Activated CD8-positive, alpha-beta memory T cell treated with anti-CD3 and anti-CD28 coated beads, Interleukin-2, amount 10 ng/mL, durations not matched to agents 7 days and 5 days (primary cell): Measurements from ENCODE around the gene TERT. TPM values are rescaled to one million over a fixed set of nuclear protein-coding genes. Genes with fewer than 3 reads are reported as not detected.

ENCODE experiments used
- ATAC-seq: fragments of 150-1000 bp; cut with Tn5 transposase; one replicate; pipeline ENCODE4 v1.10.0; 2021; ENCODE audit warnings: moderate library complexity
- CTCF ChIA-PET: fragments of 350-600 bp; sonication (Branson Sonifier 250); formaldehyde crosslinking; loops from one replicate; lab custom pipeline; 2021; ENCODE audit warnings: antibody characterized with exemption; lab: Charles Lee
- DNase-seq: peaks from one replicate; pipeline ENCODE4 v3.0.0-alpha.2; 2020
- H3K27ac Mint-ChIP-seq: one replicate; pipeline ENCODE4 v1.8.0; 2021; ENCODE audit warnings: mild to moderate bottlenecking, mixed read lengths
- H3K27me3 Mint-ChIP-seq: one replicate; pipeline ENCODE4 v1.8.0; 2021; ENCODE audit warnings: mixed read lengths
- H3K36me3 Mint-ChIP-seq: one replicate; pipeline ENCODE4 v1.8.0; 2021; ENCODE audit warnings: mild to moderate bottlenecking, mixed read lengths
- H3K4me1 Mint-ChIP-seq: one replicate; pipeline ENCODE4 v1.8.0; 2021; ENCODE audit warnings: mixed read lengths
- H3K4me3 Mint-ChIP-seq: one replicate; pipeline ENCODE4 v1.8.0; 2021; ENCODE audit warnings: mild to moderate bottlenecking, moderate library complexity, mixed read lengths
- H3K9me3 Mint-ChIP-seq: one replicate; pipeline ENCODE4 v1.8.0; 2022; ENCODE audit warnings: low read depth, mixed read lengths
- total RNA-seq, 2 experiments: library from RNA; stranded (reverse); gene quantifications; one replicate each; pipeline ENCODE4 v1.2.3, GENCODE V29; 2021

TERT gene
- total RNA-seq, 2 experiments from 2014 or later = 0.82 to 1.5 TPM

GRCh38 chr5:1217596-1218206 is 77.2 kb downstream of the TERT start:
- Mint-ChIP-seq H3K9me3 (peaks cover 9% of the 10 kb centered on the region), H3K27me3 (peaks cover 2% of the 10 kb centered on the region), H3K4me3 (no peak overlapping the region), H3K4me1 (no peaks in the 10 kb centered on the region), H3K27ac (no peak overlapping the region), H3K36me3 (no peaks in the 10 kb centered on the region)
- DNase-seq (no peak), ATAC-seq (no peak)
- CTCF ChIA-PET = no interaction called here

DNA sequence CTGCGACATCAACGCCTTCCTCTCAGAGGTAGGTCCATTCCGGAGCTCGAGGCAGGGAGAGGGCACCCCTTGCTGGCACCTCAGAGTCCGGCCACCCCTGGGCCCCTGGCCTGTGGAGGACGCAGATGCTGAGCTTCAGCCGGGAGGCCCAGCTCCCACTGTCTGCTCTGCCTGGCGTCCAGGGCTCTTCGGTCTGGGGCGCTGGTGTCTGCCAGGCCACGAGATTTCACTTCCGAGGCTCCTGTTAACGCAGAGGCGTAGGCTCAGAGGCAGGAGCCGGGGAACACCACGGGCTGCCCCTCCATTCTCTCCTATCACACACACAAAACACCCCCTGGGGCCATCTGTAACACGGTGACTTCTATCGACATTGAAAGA is 78.0 kb downstream of the TERT start:
- no peak for DNase-seq
- Mint-ChIP-seq H3K9me3 (peaks cover 3% of the 10 kb centered on the region), H3K36me3 (no peaks in the 10 kb centered on the region), H3K4me3 (no peak overlapping the region), H3K4me1 (no peaks in the 10 kb centered on the region), H3K27me3 (peaks cover 2% of the 10 kb centered on the region), H3K27ac (no peak overlapping the region)
- ATAC-seq = no peak
- CTCF ChIA-PET = no interaction called here

DNA sequence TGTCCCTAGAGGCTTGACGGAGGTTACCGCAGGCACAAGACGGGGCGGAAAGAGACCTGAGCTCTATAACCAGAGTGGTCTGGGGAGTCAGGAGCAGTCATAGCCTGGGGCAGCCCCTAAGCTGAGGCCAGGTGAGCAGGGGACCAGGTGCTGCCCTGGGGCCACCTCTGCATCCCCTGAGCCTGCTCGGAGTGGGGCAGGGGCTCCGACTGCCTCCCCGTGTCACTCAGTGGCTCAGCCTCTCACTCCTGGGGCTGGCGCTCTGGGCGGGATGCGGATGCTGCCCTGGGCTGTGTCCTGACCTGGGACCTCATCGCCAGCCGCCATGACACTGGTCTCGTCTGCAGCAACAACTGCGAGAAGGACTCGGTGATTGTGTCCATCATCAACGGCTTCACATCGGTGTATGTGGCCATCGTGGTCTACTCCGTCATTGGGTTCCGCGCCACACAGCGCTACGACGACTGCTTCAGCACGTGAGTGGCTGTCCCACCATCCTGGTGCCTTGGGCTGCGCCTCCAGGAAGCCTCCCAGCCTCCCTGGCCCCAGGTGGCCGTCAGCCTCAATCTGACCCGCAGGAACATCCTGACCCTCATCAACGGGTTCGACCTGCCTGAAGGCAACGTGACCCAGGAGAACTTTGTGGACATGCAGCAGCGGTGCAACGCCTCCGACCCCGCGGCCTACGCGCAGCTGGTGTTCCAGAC is 78.5 kb downstream of the TERT start:
- CTCF ChIA-PET = no interaction called here
- ATAC-seq (no peak), DNase-seq (no peak)
- H3K4me3 Mint-ChIP-seq = no peak overlapping the region
- no peaks in the 10 kb centered on the region for H3K36me3 Mint-ChIP-seq
- peaks cover 2% of the 10 kb centered on the region for H3K27me3 Mint-ChIP-seq
- no peaks in the 10 kb centered on the region for H3K9me3 Mint-ChIP-seq
- no peak overlapping the region for H3K27ac Mint-ChIP-seq
- no peaks in the 10 kb centered on the region for H3K4me1 Mint-ChIP-seq

DNA sequence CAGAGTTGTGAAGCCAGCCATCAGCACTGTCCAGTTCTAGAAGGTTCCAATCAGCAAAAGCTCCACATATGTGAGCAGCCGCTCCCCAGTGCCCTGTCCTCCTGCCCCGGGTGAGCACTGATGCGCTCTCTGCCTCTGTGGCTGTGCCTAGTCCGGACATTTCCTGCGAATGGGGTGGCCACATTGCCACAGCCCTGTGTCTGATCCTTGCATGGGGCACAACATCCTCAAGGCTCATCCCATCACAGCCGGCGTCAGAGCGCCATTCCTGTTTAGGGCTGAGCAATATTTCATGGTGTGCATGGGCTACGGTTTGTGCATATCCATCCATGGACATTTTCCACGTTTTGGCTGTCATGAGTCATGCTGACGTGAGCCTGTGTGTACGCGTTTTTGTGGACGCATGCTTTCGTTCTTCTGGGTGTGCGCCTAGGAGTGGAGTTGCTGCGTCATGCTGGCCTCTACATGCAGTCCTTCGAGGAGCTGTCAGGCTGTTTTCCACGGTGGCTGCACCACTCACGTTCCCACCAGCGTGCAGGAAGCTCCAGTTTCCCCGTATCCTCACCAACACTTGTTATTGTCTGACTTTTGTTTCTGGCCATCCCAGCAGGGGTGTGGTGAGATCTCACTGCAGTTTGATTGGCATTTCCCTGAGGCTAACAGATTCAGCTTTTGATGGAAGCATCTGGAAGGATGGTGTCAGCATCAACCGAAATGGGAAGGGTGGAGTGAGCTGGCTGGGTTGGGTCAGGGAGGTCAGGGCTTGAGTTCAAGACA is 79.4 kb downstream of the TERT start:
- Mint-ChIP-seq H3K36me3 (no peaks in the 10 kb centered on the region), H3K4me3 (no peak overlapping the region), H3K9me3 (no peaks in the 10 kb centered on the region), H3K4me1 (no peaks in the 10 kb centered on the region), H3K27me3 (peaks cover 2% of the 10 kb centered on the region), H3K27ac (no peak overlapping the region)
- no peak for ATAC-seq
- CTCF ChIA-PET = no interaction called here
- DNase-seq = no peak

- ATAC-seq = no peak
- CTCF ChIA-PET = no interaction called here
- no peak overlapping the region for H3K27ac Mint-ChIP-seq
Observed at GRCh38 chr5:1214936-1215220, 80.0 kb downstream of the TERT start.

DNA sequence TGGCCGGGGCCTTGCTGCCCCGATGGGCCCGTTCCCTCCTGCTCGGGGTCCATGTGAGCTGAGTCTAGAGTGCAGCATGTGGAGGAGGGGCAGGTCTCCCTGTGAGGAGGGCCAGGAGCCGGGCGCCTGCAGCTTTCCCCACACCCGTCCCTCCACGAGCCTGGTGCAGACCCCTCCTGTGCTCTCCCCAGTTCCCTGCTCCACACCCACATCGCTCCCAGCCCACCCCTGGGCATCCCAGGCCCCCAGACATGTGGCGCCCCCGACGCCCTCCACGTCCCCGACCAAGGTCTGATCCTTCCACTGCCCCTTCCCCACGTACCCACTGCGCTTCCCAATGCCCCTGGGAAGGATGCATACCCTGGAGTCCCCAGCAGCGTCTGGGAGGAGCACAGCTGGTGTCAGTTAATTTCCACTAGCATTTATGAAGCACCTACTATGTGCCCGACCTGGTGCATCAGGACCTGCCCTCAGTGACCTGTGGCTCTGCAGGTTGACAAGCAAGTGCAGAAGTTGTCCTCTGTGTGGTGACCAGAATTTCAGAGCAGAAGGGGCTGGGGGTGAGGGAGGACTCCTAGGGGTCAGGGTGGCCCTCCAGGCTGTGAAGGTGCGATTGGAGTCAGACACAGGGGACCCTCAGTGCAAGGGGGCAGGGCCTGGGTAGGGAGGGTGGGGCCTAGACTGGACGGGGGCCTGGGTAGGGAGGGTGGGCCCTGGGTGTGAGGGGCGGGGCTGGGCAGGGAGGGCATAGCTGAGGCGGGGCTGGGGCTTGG is 80.5 kb downstream of the TERT start:
- ATAC-seq (no peak), DNase-seq (no peak)
- no peaks in the 10 kb centered on the region for H3K36me3 Mint-ChIP-seq
- H3K27ac Mint-ChIP-seq = no peak overlapping the region
- no peaks in the 10 kb centered on the region for H3K4me1 Mint-ChIP-seq
- H3K27me3 Mint-ChIP-seq = peaks cover 2% of the 10 kb centered on the region
- H3K4me3 Mint-ChIP-seq = no peak overlapping the region
- no peaks in the 10 kb centered on the region for H3K9me3 Mint-ChIP-seq
- CTCF ChIA-PET = no interaction called here

More at GRCh38 chr5:1214936-1215220, 80.0 kb downstream of the TERT start:
- Mint-ChIP-seq H3K4me3 (no peak overlapping the region), H3K9me3 (no peaks in the 10 kb centered on the region), H3K4me1 (no peaks in the 10 kb centered on the region), H3K27me3 (peaks cover 2% of the 10 kb centered on the region), H3K36me3 (no peaks in the 10 kb centered on the region)
- no peak for DNase-seq

DNA sequence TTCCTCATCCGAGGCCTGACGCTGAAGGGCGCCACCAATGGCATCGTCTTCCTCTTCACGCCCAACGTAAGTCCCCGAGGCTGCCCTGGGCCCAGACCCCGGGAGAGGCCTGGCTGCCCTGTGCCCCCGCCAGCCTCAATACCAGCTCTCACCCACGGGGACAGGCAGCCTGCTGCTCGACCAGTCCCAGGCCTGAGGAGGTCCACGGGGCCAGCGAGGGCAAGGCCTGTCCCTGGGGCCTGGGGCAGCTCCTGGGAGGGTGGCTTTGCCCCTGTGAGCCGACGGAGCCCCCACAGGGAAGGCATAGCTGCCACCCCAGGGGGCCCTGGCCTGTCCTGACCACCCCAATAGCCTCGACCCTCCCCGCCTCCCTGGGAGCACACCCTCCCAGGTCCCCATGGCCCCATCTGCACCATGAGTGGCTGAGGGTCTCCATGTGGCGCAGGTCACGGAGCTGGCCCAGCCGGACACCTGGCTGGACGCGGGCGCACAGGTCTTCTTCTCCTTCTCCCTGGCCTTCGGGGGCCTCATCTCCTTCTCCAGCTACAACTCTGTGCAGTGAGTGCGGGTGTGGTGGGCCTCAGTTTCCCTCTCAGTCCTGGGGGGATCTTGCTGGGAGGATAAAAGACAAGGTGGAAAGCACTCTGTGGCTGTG is 81.2 kb downstream of the TERT start:
- CTCF ChIA-PET = no interaction called here
- H3K27ac Mint-ChIP-seq = no peak overlapping the region
- ATAC-seq (no peak), DNase-seq (no peak)
- no peaks in the 10 kb centered on the region for H3K4me1 Mint-ChIP-seq
- peaks cover 2% of the 10 kb centered on the region for H3K27me3 Mint-ChIP-seq
- no peaks in the 10 kb centered on the region for H3K36me3 Mint-ChIP-seq
- no peaks in the 10 kb centered on the region for H3K9me3 Mint-ChIP-seq
- no peak overlapping the region for H3K4me3 Mint-ChIP-seq

GRCh38 chr5:1212881-1213280 is 82.0 kb downstream of the TERT start:
- no peaks in the 10 kb centered on the region for H3K9me3 Mint-ChIP-seq
- no peaks in the 10 kb centered on the region for H3K36me3 Mint-ChIP-seq
- H3K4me1 Mint-ChIP-seq = no peaks in the 10 kb centered on the region
- H3K27ac Mint-ChIP-seq = no peak overlapping the region
- H3K4me3 Mint-ChIP-seq = no peak overlapping the region
- peaks cover under 1% of the 10 kb centered on the region for H3K27me3 Mint-ChIP-seq
- ATAC-seq (no peak), DNase-seq (no peak)
- CTCF ChIA-PET = no interaction called here

GRCh38 chr5:1212271-1212670 is 82.6 kb downstream of the TERT start:
- DNase-seq = no peak
- Mint-ChIP-seq H3K4me3 (no peak overlapping the region), H3K4me1 (no peaks in the 10 kb centered on the region), H3K27me3 (no peaks in the 10 kb centered on the region), H3K27ac (no peak overlapping the region), H3K36me3 (no peaks in the 10 kb centered on the region), H3K9me3 (no peaks in the 10 kb centered on the region)
- ATAC-seq = no peak
- CTCF ChIA-PET = no interaction called here

DNA sequence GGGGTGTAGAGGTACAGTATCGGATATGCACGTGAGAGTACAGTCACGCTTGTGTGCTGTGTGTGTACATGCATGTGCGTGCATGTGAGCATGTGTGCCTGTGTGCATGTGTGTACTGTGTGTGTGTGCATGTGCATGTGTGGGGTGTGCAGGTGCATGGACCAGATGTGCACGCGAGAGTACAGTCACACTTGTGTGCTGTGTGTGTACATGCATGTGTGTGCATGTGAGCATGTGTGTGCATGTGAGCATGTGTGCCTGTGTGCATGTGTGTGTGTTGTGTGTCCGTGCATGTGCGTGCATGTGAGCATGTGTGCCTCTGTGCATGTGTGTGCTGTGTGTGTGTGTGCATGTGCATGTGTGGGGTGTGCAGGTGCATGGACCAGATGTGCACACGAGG is 83.2 kb downstream of the TERT start:
- no peak overlapping the region for H3K4me3 Mint-ChIP-seq
- no peaks in the 10 kb centered on the region for H3K4me1 Mint-ChIP-seq
- DNase-seq (no peak), ATAC-seq (no peak)
- H3K9me3 Mint-ChIP-seq = no peaks in the 10 kb centered on the region
- H3K27ac Mint-ChIP-seq = no peak overlapping the region
- no peaks in the 10 kb centered on the region for H3K27me3 Mint-ChIP-seq
- CTCF ChIA-PET = no interaction called here
- H3K36me3 Mint-ChIP-seq = no peaks in the 10 kb centered on the region

DNA sequence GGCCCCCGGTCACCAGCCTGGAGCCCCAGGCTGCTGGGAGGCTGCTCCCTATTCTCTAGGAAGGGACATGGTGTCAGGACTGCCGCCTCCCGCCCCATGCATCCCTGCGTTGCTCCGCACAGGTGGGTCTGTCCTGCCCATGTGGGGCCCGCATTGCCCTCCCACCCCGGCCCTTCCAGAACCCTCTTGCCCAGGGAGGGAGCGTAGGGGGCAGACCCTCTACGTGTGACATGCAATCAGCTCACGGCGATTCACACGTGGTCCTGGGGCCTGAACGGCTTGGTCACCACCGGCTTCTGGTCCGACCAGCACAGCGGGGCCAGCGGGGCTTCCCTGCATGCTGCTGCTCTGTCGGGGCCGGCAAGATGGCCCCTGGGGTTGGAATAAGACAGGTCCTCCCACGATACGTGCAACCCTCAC is 84.0 kb downstream of the TERT start:
- CTCF ChIA-PET = no interaction called here
- ATAC-seq = no peak
- Mint-ChIP-seq H3K4me1 (no peaks in the 10 kb centered on the region), H3K27me3 (no peaks in the 10 kb centered on the region), H3K4me3 (no peak overlapping the region), H3K27ac (no peak overlapping the region), H3K9me3 (no peaks in the 10 kb centered on the region), H3K36me3 (no peaks in the 10 kb centered on the region)
- no peak for DNase-seq

DNA sequence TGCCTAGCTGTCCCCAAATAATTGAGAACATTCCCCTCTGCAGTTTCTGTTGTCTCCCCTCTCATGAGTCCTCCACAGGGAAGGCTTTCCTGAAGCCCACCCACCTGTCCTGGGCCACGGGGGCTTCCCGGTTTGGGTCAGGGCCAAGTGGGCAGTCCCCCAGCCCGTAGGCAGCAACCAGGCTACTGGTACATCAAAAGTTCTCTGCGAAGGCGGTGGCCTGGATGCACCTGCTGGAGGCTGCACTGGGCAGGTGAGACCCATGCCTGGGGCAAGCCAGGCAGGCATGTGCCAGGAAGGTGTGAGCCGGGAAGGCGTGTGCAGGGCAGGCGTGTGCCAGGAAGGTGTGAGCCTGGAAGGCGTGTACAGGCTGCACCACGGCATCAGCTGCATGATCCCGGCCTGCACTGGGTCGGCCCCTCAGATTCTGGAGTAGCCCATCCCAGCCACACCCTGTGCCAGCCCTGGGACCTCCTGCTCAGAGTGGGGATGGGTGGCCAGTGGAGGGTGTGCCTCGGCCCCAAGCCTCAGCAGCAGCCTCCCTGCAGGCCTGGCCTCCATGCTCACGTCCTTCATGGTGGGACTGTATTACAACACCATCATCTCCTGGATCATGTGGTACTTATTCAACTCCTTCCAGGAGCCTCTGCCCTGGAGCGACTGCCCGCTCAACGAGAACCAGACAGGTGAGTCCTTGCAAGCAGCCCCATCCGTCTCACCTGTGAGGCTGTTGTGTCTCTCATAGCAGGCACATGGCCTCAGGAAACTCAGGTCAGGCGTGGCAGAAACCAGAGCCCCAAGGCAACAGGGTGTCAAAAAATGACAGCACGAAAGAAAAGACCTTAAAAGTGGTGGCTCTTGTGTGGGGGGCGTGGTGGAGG is 84.7 kb downstream of the TERT start:
- H3K9me3 Mint-ChIP-seq = no peaks in the 10 kb centered on the region
- CTCF ChIA-PET = no interaction called here
- no peak overlapping the region for H3K27ac Mint-ChIP-seq
- no peaks in the 10 kb centered on the region for H3K4me1 Mint-ChIP-seq
- DNase-seq (no peak), ATAC-seq (no peak)
- no peak overlapping the region for H3K4me3 Mint-ChIP-seq
- H3K27me3 Mint-ChIP-seq = peaks cover 5% of the 10 kb centered on the region
- no peaks in the 10 kb centered on the region for H3K36me3 Mint-ChIP-seq
